ENCODE data around the gene SLC18A2.

Gene SLC18A2

GRCh38 chr10:117239051-117239450, 1.9 kb upstream of the SLC18A2 start:
- DNase-seq (ENCODE audit: low read depth), result no peak

DNA sequence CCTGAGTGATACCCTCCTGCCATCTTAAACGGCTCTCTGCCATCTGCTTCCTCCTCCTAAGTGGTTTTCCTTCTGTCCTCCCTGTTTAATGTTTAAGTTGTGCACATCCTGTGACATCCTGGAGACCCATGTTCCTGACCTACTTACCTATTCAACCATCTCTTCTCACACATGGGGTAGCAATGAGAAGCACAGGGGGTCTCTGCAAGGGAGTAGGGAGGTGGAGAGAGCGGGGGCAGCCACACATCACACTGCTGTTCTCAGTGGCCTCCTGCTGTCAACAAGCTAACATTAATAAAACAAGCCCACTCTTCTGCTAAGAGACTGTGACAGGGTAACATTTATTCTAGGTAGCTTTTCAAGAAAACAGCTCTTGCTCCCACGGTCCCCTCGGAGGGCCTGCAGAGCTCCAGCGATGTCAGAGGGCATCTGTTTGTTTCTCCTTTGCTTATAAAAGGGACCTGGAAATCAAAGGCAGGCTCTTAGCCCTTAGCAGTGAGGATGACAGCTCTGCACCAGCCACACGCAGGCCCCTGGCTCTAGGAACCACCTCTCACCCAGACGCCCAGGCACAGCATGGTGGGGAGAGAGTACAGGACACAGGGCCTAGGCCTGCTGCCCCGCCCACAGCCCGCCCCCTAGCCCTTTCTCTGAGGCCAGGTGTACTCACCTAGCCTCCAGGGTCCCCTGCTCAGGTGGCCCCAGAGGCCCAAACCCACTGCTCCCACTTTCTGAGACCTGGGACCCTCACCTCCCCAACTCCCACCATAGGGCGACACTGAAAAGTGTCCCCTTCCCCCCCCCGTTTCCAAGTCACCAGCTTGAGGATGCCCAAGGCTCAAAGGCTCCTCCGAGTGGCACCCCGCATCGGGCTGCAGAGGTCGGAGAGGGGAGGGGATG, 943 bp upstream of the SLC18A2 start:
- no peak for DNase-seq (ENCODE audit: low read depth)

GRCh38 chr10:117241541-117242462, 888 bp downstream of the SLC18A2 start:
- no peak for DNase-seq (ENCODE audit: low read depth)

DNA sequence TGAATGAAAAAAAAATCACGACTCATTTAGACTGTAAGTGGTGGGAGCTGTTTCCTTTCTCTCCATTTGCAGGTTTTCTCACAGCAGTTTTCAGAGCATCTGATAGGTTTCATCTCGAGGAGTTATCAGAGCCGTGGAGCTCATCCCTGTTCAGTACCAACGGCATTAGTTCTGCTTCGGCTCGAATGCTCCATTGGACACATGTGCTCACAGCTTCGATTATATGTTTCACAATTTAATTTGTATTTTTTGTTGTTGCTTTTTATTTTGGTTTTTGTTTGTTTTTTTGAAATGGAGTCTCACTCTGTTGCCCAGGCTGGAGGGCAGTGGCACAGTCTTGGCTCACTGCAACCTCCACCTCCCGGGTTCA, 1.5 kb downstream of the SLC18A2 start:
- no peak for DNase-seq (ENCODE audit: low read depth)

DNA sequence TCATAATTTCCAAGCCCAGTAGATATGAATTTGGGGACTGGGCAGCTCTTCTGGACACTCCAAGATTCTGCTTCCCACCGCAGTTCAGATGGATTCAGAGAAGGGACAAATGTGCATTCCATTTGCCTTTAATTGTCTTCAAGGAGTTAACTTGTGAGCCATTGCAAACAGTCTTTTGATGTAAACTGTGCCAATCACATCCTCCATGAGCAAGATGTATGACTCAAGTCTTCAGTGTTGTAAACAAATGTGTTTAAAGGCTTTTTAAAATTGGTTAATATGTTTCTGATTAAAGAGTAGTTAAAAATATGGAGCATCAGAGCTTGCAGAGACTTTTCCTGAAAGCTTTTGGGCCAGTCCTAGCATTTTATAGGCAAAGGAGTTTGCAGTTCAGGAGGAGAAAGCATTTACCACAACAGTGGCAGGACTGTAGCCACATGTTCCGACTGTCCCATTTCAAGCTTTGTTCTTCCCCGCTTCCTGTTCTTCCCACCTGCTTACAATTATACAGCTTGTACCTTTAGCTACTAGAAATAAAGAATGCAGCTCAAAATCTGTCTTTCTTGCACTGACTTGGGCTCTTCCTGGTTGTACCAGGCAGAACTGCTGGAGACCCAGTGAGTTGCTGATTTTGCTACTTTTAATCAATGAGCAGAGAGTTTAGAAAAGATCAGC, 6.2 kb downstream of the SLC18A2 start:
- peak; percentile 46 for DNase-seq (ENCODE audit: low read depth)

GRCh38 chr10:117248750-117249465, 8.0 kb downstream of the SLC18A2 start:
- DNase-seq (ENCODE audit: low read depth), result no peak

DNA sequence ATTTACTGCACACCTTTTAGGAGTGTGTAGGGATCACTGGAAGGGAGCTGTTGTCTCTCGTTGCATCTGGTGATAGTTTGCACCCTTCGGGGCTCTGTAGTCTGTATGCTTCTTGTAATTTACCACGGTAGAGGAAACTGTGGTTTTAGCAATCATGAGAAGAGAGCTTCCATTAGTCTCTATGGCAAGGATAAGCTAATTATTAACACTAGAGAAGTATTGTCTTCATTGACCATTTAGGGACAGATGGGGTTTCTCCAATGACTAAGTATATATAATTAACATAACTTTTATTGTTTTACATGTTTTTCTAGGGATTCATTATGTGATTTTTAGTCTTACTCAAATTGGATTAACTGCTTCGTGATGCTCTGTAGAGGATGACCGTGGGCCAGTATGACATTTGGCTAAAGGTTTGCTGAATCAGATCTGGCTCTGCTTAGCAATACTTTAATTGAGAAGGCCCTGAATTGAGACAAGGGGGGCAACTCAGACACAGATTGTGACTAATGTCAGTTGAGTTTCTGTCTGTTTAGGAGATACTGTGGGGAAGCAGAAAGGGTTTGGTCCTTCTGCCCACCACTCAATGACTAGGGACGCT, 8.7 kb downstream of the SLC18A2 start:
- no peak for DNase-seq (ENCODE audit: low read depth)

DNA sequence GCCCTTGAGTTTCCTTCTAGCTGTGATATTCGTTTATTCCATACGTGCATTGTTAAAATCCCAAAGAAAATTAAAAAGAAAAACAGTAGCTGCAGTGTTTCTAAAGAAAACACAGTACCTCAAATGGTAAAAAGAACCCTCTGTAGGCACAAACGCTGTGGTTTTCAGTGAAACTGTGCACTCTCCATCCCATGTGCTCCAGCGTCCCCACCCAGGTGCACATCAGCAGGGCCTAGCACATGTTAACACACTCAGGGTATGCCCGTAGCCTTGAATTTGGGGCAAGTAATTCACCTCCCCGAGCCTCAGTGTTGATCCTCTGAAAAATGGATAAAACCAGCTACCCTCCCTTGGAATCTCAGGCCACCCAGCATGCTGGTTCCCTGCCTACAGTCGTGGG, 9.5 kb downstream of the SLC18A2 start:
- no peak for DNase-seq (ENCODE audit: low read depth)

DNA sequence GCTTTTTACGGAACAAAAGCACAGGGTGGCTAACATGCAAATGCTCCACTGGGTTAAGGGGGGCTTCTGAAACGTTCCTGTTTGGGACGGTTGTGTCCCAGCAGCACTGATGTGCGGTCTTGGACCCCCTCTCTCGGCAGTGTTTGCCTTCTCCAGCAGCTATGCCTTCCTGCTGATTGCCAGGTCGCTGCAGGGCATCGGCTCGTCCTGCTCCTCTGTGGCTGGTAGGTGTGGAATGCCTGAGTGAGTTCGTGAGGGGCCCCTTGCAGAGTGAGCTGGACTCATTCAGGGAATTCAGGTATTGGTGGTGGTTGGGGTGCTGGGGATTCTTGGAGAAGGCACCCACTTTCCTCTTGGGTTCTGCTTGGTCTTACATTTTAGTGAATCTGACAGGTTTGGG, 13.0 kb downstream of the SLC18A2 start:
- DNase-seq (ENCODE audit: low read depth), result no peak

- DNase-seq (ENCODE audit: low read depth), result no peak
Observed at GRCh38 chr10:117254338-117254737, 13.4 kb downstream of the SLC18A2 start.

GRCh38 chr10:117254774-117255735, 14.1 kb downstream of the SLC18A2 start:
- no peak for DNase-seq (ENCODE audit: low read depth)

DNA sequence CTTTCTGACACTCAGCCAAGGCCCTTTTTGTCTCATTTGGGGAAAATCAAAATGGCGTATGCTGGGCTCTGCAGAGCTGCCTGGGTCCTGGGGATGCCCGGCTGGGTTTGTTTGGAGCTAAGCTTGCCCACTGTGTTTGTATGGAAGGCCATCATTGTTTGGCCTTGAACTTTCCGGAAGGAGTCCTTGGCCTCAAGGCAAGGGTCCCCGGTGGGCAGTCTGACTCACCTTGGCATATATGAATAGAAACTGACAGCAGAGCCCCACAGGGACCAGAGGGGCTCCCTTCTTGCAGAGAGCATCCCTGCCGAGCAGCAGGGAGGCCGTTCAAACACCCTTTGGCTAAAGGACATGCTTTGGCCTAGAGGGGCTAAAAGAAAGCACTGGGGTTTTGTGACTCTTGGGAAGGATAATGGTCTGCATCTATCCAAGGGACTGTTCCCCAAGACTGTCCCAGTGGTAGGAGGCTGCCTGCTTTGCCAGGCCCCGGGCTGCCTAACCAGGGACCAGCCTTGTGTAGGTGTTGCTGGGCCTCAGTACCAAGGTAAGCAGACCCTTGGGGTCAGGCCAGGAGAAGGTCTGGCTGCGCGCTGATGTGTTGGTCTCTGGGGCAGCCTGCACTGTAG, 15.0 kb downstream of the SLC18A2 start:
- DNase-seq (ENCODE audit: low read depth), result no peak

- DNase-seq (ENCODE audit: low read depth), result no peak
Observed at GRCh38 chr10:117256910-117257309, 16.0 kb downstream of the SLC18A2 start.

GRCh38 chr10:117257721-117258120, 16.8 kb downstream of the SLC18A2 start:
- no peak for DNase-seq (ENCODE audit: low read depth)

- DNase-seq (ENCODE audit: low read depth), result no peak
Observed at GRCh38 chr10:117259279-117259678, 18.4 kb downstream of the SLC18A2 start.

DNA sequence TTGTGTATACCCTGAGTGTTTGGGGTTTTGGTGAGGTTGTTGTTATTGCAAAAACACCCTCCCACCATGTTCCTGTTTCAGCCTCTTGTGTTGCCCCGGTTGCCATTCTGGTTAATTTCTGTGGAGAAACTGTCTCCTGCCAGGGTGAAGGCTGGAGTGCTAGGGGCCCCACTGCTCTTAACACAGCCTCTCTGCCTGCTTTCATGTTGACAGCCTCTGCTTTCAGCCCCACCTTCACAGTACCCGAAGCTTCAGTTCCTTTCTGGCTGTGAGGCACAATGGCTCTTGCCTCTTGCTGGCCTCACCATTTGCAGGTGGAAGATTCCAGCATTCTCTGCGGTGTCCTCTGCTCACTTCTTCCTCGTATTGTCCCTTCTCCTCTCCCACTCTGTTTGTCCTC, 19.2 kb downstream of the SLC18A2 start:
- no peak for DNase-seq (ENCODE audit: low read depth)

- no peak for DNase-seq (ENCODE audit: low read depth)
Observed at GRCh38 chr10:117261501-117261900, 20.6 kb downstream of the SLC18A2 start.

DNA sequence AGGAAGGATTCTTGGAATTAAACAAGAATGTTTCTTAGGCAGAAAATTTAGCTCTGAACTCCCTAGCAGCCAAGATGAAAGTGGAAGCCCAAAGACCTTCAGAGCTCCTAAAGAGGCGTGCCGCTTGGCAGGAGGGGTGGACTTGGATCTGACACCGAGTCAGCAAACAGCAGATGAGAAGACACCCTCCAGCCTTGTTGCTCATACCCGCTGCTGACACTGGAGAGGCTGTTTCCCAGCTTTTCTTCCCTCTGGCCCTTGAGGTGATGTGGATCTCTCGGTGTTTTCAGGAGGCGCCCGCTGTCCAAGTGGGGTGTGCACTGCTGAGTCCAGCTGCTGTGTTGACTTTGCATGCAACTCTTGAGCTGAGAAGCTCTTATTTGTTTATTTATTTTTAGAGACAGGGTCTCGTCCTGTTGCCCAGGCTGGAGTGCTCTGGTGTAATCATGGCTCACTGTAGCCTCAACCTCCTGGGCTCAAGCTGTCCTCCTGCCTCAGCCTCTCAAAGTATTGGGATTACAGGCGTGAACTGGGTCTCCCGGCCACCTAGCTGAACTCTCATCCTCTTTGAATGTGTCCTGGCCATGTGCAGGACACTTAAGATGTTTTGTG, 21.5 kb downstream of the SLC18A2 start:
- DNase-seq (ENCODE audit: low read depth), result no peak

DNA sequence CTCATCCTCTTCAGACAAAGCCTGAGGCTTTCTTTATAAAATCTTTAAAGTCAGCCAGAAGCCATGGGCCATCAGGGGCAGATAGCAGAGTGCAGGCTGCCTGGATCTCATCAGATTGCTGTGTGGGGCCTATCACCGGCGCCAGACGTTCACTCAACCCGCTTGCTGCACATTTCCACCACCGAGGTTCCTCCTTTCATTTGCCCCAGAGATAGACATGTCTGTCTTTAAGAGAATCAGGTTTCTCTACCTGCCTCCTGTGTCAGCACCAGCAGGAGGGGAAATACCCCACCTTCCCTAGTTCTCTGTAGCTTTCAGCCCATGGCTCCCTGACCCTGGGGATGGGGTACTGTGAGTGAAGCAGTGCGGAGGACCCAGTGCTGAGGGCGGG, 22.0 kb downstream of the SLC18A2 start:
- no peak for DNase-seq (ENCODE audit: low read depth)

Data from fibroblast of gingiva (primary cell).